ENCODE data around the gene IER2.

- TF ChIP-seq POLR2A (IDR thresholded peaks at IDR 0.05; ENCODE audit: low read depth, low read length) (no peak), CTCF (conservative IDR thresholded peaks at IDR 0.05; ENCODE audit: low read depth, low read length) (no peak), USF2 (IDR thresholded peaks at IDR 0.05; ENCODE audit: low read depth, low read length) (no peak), RFX5 (IDR thresholded peaks at IDR 0.05; ENCODE audit: low read depth, low read length) (no peak), ELK1 (IDR thresholded peaks at IDR 0.05; ENCODE audit: borderline replicate concordance, low read depth, low read length) (no peak), RAD21 (IDR thresholded peaks at IDR 0.05; ENCODE audit: low read length) (no peak), CEBPB (IDR thresholded peaks at IDR 0.05; ENCODE audit: low read depth, low read length) (no peak), MAFK (IDR thresholded peaks at IDR 0.05; ENCODE audit: low read depth, low read length) (no peak), BHLHE40 (IDR thresholded peaks at IDR 0.05; ENCODE audit: low read depth, low read length) (no peak)
Observed at GRCh38 chr19:13135068-13136062, 14.8 kb upstream of the IER2 start.

Data from IMR-90 (cell line).